ENCODE results near the gene ANTXR1.

- TF ChIP-seq CTCF (conservative IDR thresholded peaks at IDR 0.05): no peak
- no peak for TF ChIP-seq EZH2 (IDR thresholded peaks at IDR 0.05; ENCODE audit: low read depth)
Observed at GRCh38 chr2:69250981-69251380, 238.0 kb downstream of the ANTXR1 start.
